ENCODE results near the gene REM2.

Gene REM2

DNA sequence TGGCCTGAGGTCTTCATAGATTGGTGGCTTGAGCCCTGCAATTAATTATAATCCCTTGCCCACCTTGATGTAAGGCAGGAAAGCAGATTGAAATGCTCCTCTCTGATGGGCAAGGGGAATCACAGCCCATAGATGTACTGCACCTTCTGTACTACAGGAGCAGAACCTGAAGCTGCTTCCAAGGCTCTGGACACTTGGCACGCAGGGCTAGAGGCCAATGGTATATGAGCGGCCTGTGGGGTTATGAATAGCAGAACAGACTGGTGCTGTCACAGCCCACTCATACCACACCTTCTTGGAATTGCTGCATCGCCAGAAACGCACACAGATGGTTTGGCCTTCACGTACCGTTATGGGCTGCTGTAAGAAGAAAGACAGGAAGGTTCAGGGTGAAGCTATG is 37.7 kb downstream of the REM2 start:
- H3K27ac ChIP-seq = peak overlapping the region; percentile 91
- TF ChIP-seq, protein P1, sequence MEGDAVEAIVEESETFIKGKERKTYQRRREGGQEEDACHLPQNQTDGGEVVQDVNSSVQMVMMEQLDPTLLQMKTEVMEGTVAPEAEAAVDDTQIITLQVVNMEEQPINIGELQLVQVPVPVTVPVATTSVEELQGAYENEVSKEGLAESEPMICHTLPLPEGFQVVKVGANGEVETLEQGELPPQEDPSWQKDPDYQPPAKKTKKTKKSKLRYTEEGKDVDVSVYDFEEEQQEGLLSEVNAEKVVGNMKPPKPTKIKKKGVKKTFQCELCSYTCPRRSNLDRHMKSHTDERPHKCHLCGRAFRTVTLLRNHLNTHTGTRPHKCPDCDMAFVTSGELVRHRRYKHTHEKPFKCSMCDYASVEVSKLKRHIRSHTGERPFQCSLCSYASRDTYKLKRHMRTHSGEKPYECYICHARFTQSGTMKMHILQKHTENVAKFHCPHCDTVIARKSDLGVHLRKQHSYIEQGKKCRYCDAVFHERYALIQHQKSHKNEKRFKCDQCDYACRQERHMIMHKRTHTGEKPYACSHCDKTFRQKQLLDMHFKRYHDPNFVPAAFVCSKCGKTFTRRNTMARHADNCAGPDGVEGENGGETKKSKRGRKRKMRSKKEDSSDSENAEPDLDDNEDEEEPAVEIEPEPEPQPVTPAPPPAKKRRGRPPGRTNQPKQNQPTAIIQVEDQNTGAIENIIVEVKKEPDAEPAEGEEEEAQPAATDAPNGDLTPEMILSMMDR (IDR thresholded peaks at IDR 0.05) = no peak
- no peak for TF ChIP-seq ZFX (IDR thresholded peaks at IDR 0.05; ENCODE audit: borderline replicate concordance)

DNA sequence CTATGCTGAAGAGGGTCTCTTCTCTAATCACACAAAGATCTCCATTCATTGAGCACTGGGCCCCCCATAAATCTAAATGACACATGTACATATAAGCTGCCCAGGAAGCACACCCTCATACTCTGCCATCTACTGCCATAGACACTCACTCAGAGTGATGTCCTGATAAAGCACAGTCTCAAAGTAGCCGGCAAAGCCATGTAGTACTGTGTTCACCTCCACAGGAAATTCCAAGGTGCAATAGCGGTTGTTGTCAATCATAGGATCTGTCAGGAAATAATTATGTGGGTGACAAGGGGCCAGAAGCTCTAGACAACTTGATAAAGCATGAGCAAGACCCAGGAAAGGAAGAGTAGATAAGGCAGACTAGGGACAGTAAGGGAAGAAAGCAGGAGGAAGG is 39.3 kb downstream of the REM2 start:
- TF ChIP-seq, protein P1 (IDR thresholded peaks at IDR 0.05) = no peak
- TF ChIP-seq ZFX (IDR thresholded peaks at IDR 0.05; ENCODE audit: borderline replicate concordance) = no peak
- peak overlapping the region; percentile 26; the same call in 1 of the 2 replicates for H3K27ac ChIP-seq

DNA sequence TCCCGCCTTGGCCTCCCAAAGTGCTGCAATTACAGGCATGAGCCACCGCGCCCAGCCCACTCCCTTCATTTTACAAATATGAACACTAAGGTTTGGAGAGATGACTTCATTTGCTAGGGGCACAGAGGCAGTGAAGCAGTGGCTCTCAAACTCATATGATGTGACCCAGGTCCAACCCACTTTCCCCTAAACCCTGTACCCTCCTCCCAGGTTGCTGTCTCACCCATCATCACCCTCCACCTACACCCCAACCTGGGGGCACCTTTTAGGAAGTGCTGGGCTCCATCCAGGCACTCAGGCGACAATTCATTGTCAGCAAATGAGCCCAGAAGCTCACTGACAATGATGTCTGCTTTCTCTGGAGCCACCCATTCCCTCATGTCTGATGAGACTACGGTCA is 40.7 kb downstream of the REM2 start:
- H3K27ac ChIP-seq = no peak overlapping the region
- TF ChIP-seq, protein P1 (IDR thresholded peaks at IDR 0.05) = no peak
- TF ChIP-seq ZFX (IDR thresholded peaks at IDR 0.05; ENCODE audit: borderline replicate concordance) = no peak

DNA sequence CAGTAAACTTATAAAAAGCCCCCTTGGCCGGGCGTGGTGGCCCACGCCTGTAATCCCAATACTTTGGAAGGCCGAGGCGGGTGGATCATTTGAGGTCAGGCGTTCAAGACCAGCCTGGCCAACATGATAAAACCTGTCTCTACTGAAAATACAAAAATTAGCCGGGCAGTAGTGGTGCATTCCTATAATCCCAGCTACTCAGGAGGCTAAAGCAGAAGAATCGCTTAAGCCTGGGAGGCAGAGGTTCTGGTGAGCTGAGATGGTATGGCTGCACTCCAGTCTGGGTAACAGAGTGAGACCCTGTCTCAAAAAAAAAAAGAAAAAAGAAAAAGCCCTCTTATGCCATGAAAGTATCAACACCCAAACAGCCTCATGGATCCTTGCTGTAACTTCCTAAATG is 42.5 kb downstream of the REM2 start:
- TF ChIP-seq, protein P1 (IDR thresholded peaks at IDR 0.05) = no peak
- TF ChIP-seq ZFX (IDR thresholded peaks at IDR 0.05; ENCODE audit: borderline replicate concordance) = no peak
- no peak overlapping the region for H3K27ac ChIP-seq

DNA sequence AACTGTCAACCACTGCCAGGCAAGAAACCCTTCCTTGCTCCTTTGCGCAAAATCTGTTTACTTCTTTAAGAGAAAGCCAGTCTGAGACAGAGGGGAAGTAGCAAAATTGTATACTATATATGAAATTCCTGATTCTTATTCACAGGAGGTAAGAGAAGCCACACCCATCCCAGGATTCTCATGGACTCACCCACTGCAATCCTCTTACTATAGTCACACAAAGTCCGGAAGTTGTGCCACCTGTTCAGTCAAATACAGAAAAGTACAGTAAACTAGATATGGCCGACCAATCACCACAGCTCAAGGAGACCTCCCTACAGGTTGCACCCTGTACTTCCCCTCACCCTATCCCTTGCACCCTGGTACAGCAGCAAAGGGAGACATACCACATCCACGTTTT is 43.3 kb downstream of the REM2 start:
- TF ChIP-seq, protein P1 (IDR thresholded peaks at IDR 0.05) = no peak
- no peak for TF ChIP-seq ZFX (IDR thresholded peaks at IDR 0.05; ENCODE audit: borderline replicate concordance)
- no peak overlapping the region for H3K27ac ChIP-seq

DNA sequence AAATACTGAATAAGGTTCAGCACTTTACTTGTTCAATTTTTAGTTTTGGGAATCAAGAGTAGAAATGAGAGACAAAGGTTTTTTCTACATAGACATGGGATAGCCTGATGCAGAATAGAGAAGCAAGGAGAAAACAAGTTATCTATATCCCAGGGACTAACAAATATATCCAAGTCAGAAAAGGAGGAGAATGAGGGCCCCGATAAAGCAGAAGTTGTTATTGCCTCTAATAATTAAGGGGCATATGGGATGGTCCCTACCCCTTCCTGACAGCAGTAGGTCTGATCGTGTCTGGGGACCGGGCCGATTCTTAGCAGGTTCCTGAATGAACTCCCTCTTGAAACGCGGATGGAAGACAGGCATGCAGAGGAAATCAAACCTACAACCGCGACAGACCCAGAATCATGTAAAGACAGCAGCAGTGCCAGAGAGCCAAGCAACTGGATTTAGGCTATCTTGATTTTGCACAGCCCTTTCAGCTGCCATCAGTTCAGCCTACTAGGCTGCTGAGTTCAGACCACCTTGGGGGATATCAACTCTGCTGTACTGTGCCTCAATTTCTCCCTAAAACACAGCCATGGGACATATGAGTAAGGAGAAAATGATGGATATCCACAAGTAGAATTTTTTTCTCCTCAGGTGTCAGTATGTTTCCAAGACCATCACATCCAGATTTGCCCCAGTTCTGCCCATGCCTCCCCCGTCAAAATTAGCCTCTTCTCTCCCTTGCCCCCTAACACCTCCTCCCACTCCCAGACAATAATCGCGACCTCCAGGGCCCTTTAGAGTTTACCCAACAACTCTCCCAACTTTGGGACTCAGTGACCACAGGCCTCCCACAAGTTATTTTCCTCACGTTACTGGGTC is 45.4 kb downstream of the REM2 start:
- TF ChIP-seq, protein P1 (IDR thresholded peaks at IDR 0.05) = no peak
- TF ChIP-seq ZFX (IDR thresholded peaks at IDR 0.05; ENCODE audit: borderline replicate concordance) = no peak
- H3K27ac ChIP-seq = peak overlapping the region; percentile 92
